ENCODE measurements around the gene DCAF8L2.

DNA sequence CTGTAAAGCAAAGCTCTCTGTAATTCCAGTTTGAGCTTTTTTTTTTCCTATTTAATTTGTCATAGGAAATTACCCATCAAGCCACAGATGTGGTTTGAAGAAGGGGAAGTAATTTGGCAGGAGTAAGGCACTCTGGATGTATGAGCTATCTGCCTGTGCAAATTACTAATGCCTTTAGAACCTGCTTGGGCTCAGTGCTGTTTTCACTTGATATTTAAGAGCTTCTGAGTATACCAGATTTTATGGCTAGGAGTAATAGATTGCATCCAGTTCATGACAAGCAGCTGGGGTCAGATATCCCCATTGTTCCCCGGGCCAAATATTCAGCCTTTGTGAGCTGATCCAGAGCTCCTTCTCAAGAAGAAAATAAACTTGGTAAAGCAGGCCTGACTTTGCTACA, 89.1 kb downstream of the DCAF8L2 start:
- TF ChIP-seq CTCF (tag by site-specific recombination; IDR thresholded peaks at IDR 0.05) (no peak), ZNF521 (tag by site-specific recombination; IDR thresholded peaks at IDR 0.05) (no peak), ZNF549 (tag by site-specific recombination; IDR thresholded peaks at IDR 0.05) (no peak), ZBTB44 (tag by site-specific recombination; IDR thresholded peaks at IDR 0.05) (no peak), GLIS2 (tag by site-specific recombination; IDR thresholded peaks at IDR 0.05) (no peak), PRDM4 (tag by site-specific recombination; IDR thresholded peaks at IDR 0.05) (no peak)

Measured in HEK293 (cell line).